ENCODE data around the gene JARID2. TPM values are rescaled to one million over a fixed set of nuclear protein-coding genes. Genes with fewer than 3 reads are reported as not detected.

The JARID2 gene
- total RNA-seq, 1 experiment from 2014 or later = 180 TPM

GRCh38 chr6:15528870-15529269 lies 283.0 kb downstream of the JARID2 start (continued):
- no peak for TF ChIP-seq ERG (CRISPR knock-in tag; IDR thresholded peaks at IDR 0.05)
- TF ChIP-seq PRDM15 (CRISPR knock-in tag; IDR thresholded peaks at IDR 0.05) = no peak
- no peak for TF ChIP-seq STAT6 (CRISPR knock-in tag; conservative IDR thresholded peaks at IDR 0.05; ENCODE audit: low read depth)

- ChIA-PET POLR2A (no interaction called here), CTCF (interaction anchor here (0.5 kb wide), 1 partner anchor 1995 kb away, joined by 3 read pairs; no protein-coding TSS in a partner anchor)
- DNase-seq (ENCODE audit: low spot score) = no peak
- Mint-ChIP-seq H3K27me3 (ENCODE audit: low read depth) (no peaks in the 10 kb centered on the region; the same call in 1 of the 2 replicates), H3K4me1 (peaks cover 10% of the 10 kb centered on the region; the same call in 1 of the 2 replicates), H3K4me3 (no peak overlapping the region), H3K9me3 (peaks cover 35% of the 10 kb centered on the region), H3K36me3 (peaks cover 50% of the 10 kb centered on the region), H3K27ac (no peak overlapping the region)
- TF ChIP-seq ZMAT4 (CRISPR knock-in tag; IDR thresholded peaks at IDR 0.05) (no peak), SMAD4 (CRISPR knock-in tag; IDR thresholded peaks at IDR 0.05) (no peak), ZBTB43 (CRISPR knock-in tag; IDR thresholded peaks at IDR 0.05) (no peak), ARID4B (CRISPR knock-in tag; IDR thresholded peaks at IDR 0.05; ENCODE audit: borderline replicate concordance) (no peak), STAT6 (CRISPR knock-in tag; conservative IDR thresholded peaks at IDR 0.05; ENCODE audit: low read depth) (no peak), PRRX2 (CRISPR knock-in tag; IDR thresholded peaks at IDR 0.05) (no peak), E2F4 (CRISPR knock-in tag; IDR thresholded peaks at IDR 0.05; ENCODE audit: borderline replicate concordance, low read depth) (no peak), JAZF1 (CRISPR knock-in tag; IDR thresholded peaks at IDR 0.05) (no peak), FOXJ3 (CRISPR knock-in tag; IDR thresholded peaks at IDR 0.05; ENCODE audit: borderline replicate concordance) (no peak), ATF3 (CRISPR knock-in tag; conservative IDR thresholded peaks at IDR 0.05) (no peak), EMX1 (CRISPR knock-in tag; IDR thresholded peaks at IDR 0.05) (no peak), E2F1 (CRISPR knock-in tag; IDR thresholded peaks at IDR 0.05) (no peak)
- no peak for ATAC-seq
These were observed 284.5 kb downstream of the JARID2 start for GRCh38 chr6:15530411-15530810.

Measured in WTC11 (cell line).